ENCODE results near the gene ST6GALNAC5.

The ST6GALNAC5 gene

GRCh38 chr1:76832521-76832920, 34.8 kb upstream of the ST6GALNAC5 start:
- TF ChIP-seq TAF1 (IDR thresholded peaks at IDR 0.05; ENCODE audit: borderline replicate concordance, insufficient read depth, low read length): no peak
- no peak for TF ChIP-seq REST (IDR thresholded peaks at IDR 0.05; ENCODE audit: insufficient read depth in 1 of 2, low read depth in 2 of 2, low read length in 2 of 2)
- no peak for TF ChIP-seq POLR2AphosphoS5 (IDR thresholded peaks at IDR 0.05; ENCODE audit: low read depth, low read length)
- TF ChIP-seq SIN3A (IDR thresholded peaks at IDR 0.05; ENCODE audit: borderline replicate concordance, insufficient read depth, low read length): no peak
- TF ChIP-seq FOXP2 (optimal IDR thresholded peaks at IDR 0.05; ENCODE audit: borderline replicate concordance, extremely low read depth, extremely low read length, insufficient read depth): no peak

GRCh38 chr1:76833151-76833550, 34.1 kb upstream of the ST6GALNAC5 start:
- no peak for TF ChIP-seq POLR2AphosphoS5 (IDR thresholded peaks at IDR 0.05; ENCODE audit: low read depth, low read length)
- no peak for TF ChIP-seq FOXP2 (optimal IDR thresholded peaks at IDR 0.05; ENCODE audit: borderline replicate concordance, extremely low read depth, extremely low read length, insufficient read depth)
- no peak for TF ChIP-seq REST (IDR thresholded peaks at IDR 0.05; ENCODE audit: insufficient read depth in 1 of 2, low read depth in 2 of 2, low read length in 2 of 2)
- no peak for TF ChIP-seq SIN3A (IDR thresholded peaks at IDR 0.05; ENCODE audit: borderline replicate concordance, insufficient read depth, low read length)
- no peak for TF ChIP-seq TAF1 (IDR thresholded peaks at IDR 0.05; ENCODE audit: borderline replicate concordance, insufficient read depth, low read length)

- no peak for TF ChIP-seq TAF1 (IDR thresholded peaks at IDR 0.05; ENCODE audit: borderline replicate concordance, insufficient read depth, low read length)
- no peak for TF ChIP-seq REST (IDR thresholded peaks at IDR 0.05; ENCODE audit: insufficient read depth in 1 of 2, low read depth in 2 of 2, low read length in 2 of 2)
- TF ChIP-seq FOXP2 (optimal IDR thresholded peaks at IDR 0.05; ENCODE audit: borderline replicate concordance, extremely low read depth, extremely low read length, insufficient read depth): no peak
- no peak for TF ChIP-seq POLR2AphosphoS5 (IDR thresholded peaks at IDR 0.05; ENCODE audit: low read depth, low read length)
- TF ChIP-seq SIN3A (IDR thresholded peaks at IDR 0.05; ENCODE audit: borderline replicate concordance, insufficient read depth, low read length): no peak
These were observed 33.4 kb upstream of the ST6GALNAC5 start for GRCh38 chr1:76833856-76834255.

DNA sequence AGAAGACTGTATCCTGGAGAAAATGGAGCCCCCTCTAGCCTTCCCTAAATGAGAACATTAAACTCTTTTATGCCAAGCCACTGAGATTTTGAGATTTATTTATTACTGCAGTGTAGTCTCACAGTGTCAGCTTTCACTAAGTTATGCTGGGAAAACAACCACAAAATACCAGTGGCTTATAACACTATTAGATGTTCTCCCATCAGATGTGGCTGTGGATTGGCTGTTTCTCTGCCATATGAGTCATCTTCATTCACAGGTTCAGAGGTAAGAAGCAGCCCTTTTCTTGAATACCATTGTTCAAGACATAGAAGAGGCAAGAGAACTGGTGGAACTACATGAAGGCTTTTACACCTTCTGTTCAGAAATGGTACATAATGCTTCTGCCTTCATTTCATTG, 32.1 kb upstream of the ST6GALNAC5 start:
- no peak for TF ChIP-seq SIN3A (IDR thresholded peaks at IDR 0.05; ENCODE audit: borderline replicate concordance, insufficient read depth, low read length)
- TF ChIP-seq FOXP2 (optimal IDR thresholded peaks at IDR 0.05; ENCODE audit: borderline replicate concordance, extremely low read depth, extremely low read length, insufficient read depth): no peak
- TF ChIP-seq POLR2AphosphoS5 (IDR thresholded peaks at IDR 0.05; ENCODE audit: low read depth, low read length): no peak
- no peak for TF ChIP-seq TAF1 (IDR thresholded peaks at IDR 0.05; ENCODE audit: borderline replicate concordance, insufficient read depth, low read length)
- no peak for TF ChIP-seq REST (IDR thresholded peaks at IDR 0.05; ENCODE audit: insufficient read depth in 1 of 2, low read depth in 2 of 2, low read length in 2 of 2)

DNA sequence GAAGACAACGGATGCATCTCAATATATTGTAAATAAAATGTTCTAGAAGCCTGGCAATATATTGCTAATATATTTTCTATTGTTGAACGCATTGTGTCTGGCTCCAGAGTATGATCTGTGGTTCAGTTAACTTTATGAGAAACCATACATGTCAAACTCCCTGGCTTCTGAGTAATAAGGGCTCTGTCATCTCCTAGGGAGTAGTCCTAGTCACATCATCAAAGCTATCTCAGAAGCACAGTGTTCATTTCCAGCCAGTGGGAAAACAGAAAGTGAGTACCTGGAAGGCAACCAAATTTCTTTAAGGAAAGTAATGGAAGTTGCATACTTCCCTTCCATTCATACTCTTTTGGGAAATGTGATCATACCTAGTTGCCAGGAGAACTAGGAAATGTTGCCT, 27.0 kb upstream of the ST6GALNAC5 start:
- TF ChIP-seq FOXP2 (optimal IDR thresholded peaks at IDR 0.05; ENCODE audit: borderline replicate concordance, extremely low read depth, extremely low read length, insufficient read depth) (no peak), TAF1 (IDR thresholded peaks at IDR 0.05; ENCODE audit: borderline replicate concordance, insufficient read depth, low read length) (no peak), SIN3A (IDR thresholded peaks at IDR 0.05; ENCODE audit: borderline replicate concordance, insufficient read depth, low read length) (no peak), POLR2AphosphoS5 (IDR thresholded peaks at IDR 0.05; ENCODE audit: low read depth, low read length) (no peak), REST (IDR thresholded peaks at IDR 0.05; ENCODE audit: insufficient read depth in 1 of 2, low read depth in 2 of 2, low read length in 2 of 2) (no peak)
